Colonic mucosa (tissue), 4 donors: Measurements from ENCODE around the gene STK32B. TPM values are rescaled to one million over a fixed set of nuclear protein-coding genes. Genes with fewer than 3 reads are reported as not detected.

Experiments used
- DNase-seq: peaks from one replicate; pipeline ENCODE4 v3.0.0-alpha.2; 2020
- H3K27ac ChIP-seq: fragments of 200-600 bp; one replicate; pipeline ENCODE4 v1.8.0; 2021
- H3K27me3 ChIP-seq: fragments of 200-600 bp; one replicate; pipeline ENCODE4 v1.8.0; 2021
- H3K36me3 ChIP-seq: fragments of 200-600 bp; one replicate; pipeline ENCODE4 v1.8.0; 2021
- H3K4me1 ChIP-seq: fragments of 200-600 bp; one replicate; pipeline ENCODE4 v1.8.0; 2021; ENCODE audit warnings: mild to moderate bottlenecking
- H3K4me3 ChIP-seq: fragments of 200-600 bp; one replicate; pipeline ENCODE4 v1.8.0; 2021
- H3K9ac ChIP-seq, 2 donors: one replicate each; pipeline ENCODE4 v1.7.0; 2013; ENCODE audit warnings: control low read depth in 2 of 2, low read depth in 2 of 2, low read length in 2 of 2
- H3K9me3 ChIP-seq: fragments of 200-600 bp; one replicate; pipeline ENCODE4 v1.8.0; 2021
- CTCF ChIP-seq: fragments of 200-600 bp; IDR thresholded peaks from one replicate; pipeline ENCODE4 v1.8.0; 2022; ENCODE audit warnings: antibody characterized with exemption, mild to moderate bottlenecking
- intact Hi-C: fragments of 100-400 bp; cut with DNase I; formaldehyde crosslinking; loops from one replicate; pipeline ENCODE4 v1.14.1; 2022
- total RNA-seq, 2 donors: library from RNA; stranded (reverse); fragmentation: NEBNext Ultra II Directional in 1 of 2; extraction: Animal tissue kit (Norgen Biotek cat#: 25700) in 1 of 2; gene quantifications; one replicate each; pipeline ENCODE4 v1.2.1, GENCODE V29; 2021
- donor health status: healthy.
- donor health status: DM: no; HTN: no; CAD: no.
- donor health status: DM: no; HTN: no; CAD: no.

Gene STK32B
- total RNA-seq, 2 donors from 2014 or later: 0.64 to 0.82 TPM

DNA sequence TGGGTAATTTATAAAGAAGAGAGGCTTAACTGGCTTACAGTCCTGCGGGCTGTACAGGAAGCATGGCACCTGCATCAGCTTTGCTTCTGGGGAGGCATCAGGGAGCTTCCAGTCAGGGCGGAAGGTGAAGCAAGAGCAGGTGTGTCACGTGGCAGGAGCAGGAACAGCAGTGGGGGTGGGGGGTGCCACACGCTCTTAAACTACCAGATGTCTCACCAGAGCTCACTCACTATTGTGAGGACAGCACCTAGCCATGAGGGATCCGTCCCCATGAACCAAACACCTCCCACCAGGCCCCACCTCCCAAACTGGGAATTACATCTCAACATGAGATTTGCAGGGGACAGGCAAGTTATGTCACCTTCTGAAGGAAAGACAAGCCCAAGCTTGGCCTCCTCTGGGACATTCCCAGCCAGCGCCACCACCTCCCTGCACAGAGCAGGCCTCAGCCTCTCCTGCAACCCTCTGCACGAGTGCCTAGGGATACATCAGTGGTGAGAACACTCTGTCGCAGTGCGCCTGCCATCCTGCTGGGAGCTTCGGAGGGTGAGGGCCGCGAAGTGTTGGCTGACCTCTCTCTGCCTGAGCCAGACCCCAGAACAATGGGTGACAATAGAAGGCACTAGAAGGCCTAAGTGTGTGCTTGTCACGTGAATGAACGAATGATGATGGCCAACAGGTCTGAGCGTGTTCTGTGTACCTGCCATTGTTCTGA lies 412.8 kb downstream of the STK32B start:
- no peak for DNase-seq
- Histone ChIP-seq H3K36me3 (no peaks in the 10 kb centered on the region), H3K9me3 (no peaks in the 10 kb centered on the region), H3K9ac (no peak overlapping the region), H3K27ac (no peak overlapping the region), H3K27me3 (no peaks in the 10 kb centered on the region), H3K4me3 (no peak overlapping the region), H3K4me1 (no peaks in the 10 kb centered on the region)
- intact Hi-C loops: no loop called here
- TF ChIP-seq CTCF: no peak

DNA sequence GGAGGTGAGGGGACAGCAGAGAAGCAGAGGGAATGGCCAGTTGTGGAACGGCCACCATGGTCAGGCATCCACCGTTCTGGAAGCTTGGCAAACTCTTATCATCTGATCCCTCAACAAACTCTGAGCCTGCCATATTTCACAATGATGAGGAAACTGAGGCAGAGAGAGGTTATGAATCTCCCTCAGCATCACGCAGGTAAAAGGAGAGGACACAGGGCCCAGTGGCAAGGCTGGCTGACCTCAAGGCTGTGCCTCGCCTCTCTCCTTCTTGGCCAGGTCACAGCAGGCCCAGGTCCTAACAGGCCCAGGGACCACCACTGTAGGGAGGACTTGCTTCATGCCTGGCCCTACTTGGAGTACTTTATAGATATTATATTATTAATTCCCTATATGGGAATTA lies 414.2 kb downstream of the STK32B start:
- DNase-seq: no peak
- Histone ChIP-seq H3K9ac (no peak overlapping the region), H3K27me3 (no peaks in the 10 kb centered on the region), H3K27ac (no peak overlapping the region), H3K4me1 (no peaks in the 10 kb centered on the region), H3K36me3 (no peaks in the 10 kb centered on the region), H3K9me3 (no peaks in the 10 kb centered on the region), H3K4me3 (no peak overlapping the region)
- intact Hi-C loops: no loop called here
- no peak for TF ChIP-seq CTCF

DNA sequence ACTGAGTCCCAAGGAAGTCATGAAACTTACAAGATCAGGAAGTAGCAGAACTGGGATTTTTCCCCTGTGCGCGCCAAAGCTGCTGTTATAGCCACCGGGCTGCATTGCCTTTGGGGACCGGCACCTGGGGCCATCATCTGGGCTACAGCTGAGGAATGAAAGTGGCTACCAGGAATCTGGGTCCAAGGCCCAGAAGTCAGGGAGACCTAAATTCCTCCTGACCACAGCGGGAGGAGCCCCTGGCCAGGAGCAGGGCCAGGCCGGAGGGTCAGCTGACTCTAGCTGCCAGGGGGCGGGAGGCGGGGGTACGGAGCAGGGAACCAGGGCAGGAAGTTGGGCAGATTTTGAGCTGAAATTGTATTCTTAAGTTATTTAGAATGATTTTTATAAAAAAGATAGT lies 414.7 kb downstream of the STK32B start:
- Histone ChIP-seq H3K9me3 (no peaks in the 10 kb centered on the region), H3K9ac (no peak overlapping the region), H3K4me1 (no peaks in the 10 kb centered on the region), H3K4me3 (no peak overlapping the region), H3K27me3 (no peaks in the 10 kb centered on the region), H3K36me3 (no peaks in the 10 kb centered on the region), H3K27ac (no peak overlapping the region)
- TF ChIP-seq CTCF: no peak
- DNase-seq: no peak
- intact Hi-C loops: no loop called here

DNA sequence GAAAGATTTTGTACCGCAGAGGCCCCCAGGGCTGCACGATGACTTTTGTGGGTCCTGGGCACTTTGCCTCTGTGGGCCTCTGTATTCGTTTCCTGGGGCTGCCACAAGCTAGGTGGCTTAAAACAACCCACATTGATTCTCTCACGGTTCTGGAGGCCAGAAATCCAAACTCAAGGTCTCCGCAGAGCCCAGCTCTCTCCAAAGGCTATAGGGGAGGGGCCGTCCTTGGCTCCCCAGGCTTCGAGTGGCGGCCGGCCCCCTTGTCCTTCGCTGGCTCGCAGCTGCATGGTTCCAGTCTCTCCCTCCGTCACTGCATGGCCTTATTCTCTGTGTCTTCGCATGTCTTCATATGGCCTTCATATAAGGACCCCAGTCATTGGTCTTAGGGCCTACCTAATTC lies 415.8 kb downstream of the STK32B start:
- H3K9ac ChIP-seq: no peak overlapping the region
- H3K4me1 ChIP-seq: no peaks in the 10 kb centered on the region
- no peaks in the 10 kb centered on the region for H3K9me3 ChIP-seq
- DNase-seq: no peak
- H3K27ac ChIP-seq: no peak overlapping the region
- H3K27me3 ChIP-seq: no peaks in the 10 kb centered on the region
- intact Hi-C loops: no loop called here
- no peak for TF ChIP-seq CTCF
- no peak overlapping the region for H3K4me3 ChIP-seq
- no peaks in the 10 kb centered on the region for H3K36me3 ChIP-seq

DNA sequence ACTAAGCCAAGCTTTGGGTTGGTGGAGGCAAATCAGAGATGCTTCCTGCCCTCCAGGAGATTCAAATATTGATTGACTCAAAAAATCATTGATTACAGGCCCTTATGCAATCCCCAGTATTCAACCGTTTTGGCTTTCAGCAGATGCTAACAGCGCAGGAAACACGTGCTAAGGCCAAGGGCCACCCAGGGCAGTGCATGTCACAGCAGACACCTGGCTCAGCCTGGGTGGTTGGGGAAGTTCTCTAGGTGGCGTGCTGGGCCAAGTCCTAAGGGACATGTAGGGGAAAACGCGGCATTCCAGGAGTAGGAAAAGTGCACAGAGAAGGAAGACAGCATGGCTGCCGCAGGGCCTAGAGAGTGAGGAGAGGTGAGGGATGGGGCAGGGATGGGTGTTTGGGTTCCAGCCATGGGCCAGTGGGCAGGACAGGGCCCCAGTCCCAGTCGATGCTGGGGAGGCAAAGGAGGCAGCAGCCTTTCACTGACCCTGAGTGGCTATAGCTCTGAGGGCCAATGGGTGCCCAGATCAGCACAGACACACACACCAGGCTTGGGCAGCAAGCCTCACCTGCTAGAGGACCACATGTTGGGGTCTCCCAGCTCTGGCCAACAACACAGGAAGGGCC lies 418.0 kb downstream of the STK32B start:
- H3K9ac ChIP-seq: no peak overlapping the region
- intact Hi-C loops: no loop called here
- no peaks in the 10 kb centered on the region for H3K27me3 ChIP-seq
- no peak overlapping the region for H3K27ac ChIP-seq
- no peaks in the 10 kb centered on the region for H3K9me3 ChIP-seq
- no peak for DNase-seq
- H3K4me3 ChIP-seq: no peak overlapping the region
- no peak for TF ChIP-seq CTCF
- no peaks in the 10 kb centered on the region for H3K36me3 ChIP-seq
- H3K4me1 ChIP-seq: no peaks in the 10 kb centered on the region
